PFSK-1 (cell line): ENCODE results near the gene SMAD4.

Experiments
- FOXP2 ChIP-seq: optimal IDR thresholded peaks from 2 replicates; pipeline ENCODE3; 2011; ENCODE audit warnings: borderline replicate concordance, control low read depth, inconsistent platforms; ENCODE audit not compliant: insufficient read depth; ENCODE audit errors: extremely low read length, extremely low read depth
- POLR2AphosphoS5 ChIP-seq: IDR thresholded peaks from 2 replicates; pipeline ENCODE4 v1.6.1; 2012; ENCODE audit warnings: low read depth, mild to moderate bottlenecking, control low read depth, low read length, moderate library complexity
- SIN3A ChIP-seq: IDR thresholded peaks from 2 replicates; pipeline ENCODE4 v1.6.1; 2012; ENCODE audit warnings: mild to moderate bottlenecking, low read length, moderate library complexity, borderline replicate concordance; ENCODE audit not compliant: insufficient read depth
- TAF1 ChIP-seq: IDR thresholded peaks from 2 replicates; pipeline ENCODE4 v1.6.1; 2012; ENCODE audit warnings: low read length, control low read depth, borderline replicate concordance; ENCODE audit not compliant: insufficient read depth
- TF ChIP-seq, protein P1 (sequence below), 2 experiments: IDR thresholded peaks; 2 replicates each; pipeline versions ENCODE4 v1.6.1 to v1.8.0; 2011 to 2012; ENCODE audit warnings: low read depth in 2 of 2, low read length in 2 of 2, control low read depth in 1 of 2, inconsistent platforms in 1 of 2, mild to moderate bottlenecking in 1 of 2, moderate library complexity in 1 of 2; ENCODE audit not compliant: insufficient read depth in 1 of 2

The SMAD4 gene

DNA sequence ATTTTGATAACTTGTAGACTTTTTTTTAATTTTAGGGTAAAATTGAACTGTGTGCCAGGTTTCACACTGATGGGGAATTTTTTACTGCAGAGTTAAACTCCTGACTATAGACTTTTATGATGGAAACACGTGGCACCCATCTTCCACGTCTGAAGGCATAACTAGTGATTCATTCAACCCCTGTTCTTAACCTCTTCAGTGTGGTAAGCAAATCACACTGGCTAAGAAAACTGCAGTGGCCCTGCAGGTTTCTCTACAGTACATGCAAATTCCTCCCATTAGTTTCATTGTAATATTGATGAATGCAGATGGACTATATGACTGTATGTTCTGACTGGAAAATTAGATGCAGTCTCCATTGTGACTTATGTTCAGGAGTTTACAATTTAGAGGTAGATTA, 47.2 kb downstream of the SMAD4 start:
- TF ChIP-seq SIN3A (no peak), TAF1 (no peak), FOXP2 (no peak), POLR2AphosphoS5 (no peak)
- TF ChIP-seq, protein P1, sequence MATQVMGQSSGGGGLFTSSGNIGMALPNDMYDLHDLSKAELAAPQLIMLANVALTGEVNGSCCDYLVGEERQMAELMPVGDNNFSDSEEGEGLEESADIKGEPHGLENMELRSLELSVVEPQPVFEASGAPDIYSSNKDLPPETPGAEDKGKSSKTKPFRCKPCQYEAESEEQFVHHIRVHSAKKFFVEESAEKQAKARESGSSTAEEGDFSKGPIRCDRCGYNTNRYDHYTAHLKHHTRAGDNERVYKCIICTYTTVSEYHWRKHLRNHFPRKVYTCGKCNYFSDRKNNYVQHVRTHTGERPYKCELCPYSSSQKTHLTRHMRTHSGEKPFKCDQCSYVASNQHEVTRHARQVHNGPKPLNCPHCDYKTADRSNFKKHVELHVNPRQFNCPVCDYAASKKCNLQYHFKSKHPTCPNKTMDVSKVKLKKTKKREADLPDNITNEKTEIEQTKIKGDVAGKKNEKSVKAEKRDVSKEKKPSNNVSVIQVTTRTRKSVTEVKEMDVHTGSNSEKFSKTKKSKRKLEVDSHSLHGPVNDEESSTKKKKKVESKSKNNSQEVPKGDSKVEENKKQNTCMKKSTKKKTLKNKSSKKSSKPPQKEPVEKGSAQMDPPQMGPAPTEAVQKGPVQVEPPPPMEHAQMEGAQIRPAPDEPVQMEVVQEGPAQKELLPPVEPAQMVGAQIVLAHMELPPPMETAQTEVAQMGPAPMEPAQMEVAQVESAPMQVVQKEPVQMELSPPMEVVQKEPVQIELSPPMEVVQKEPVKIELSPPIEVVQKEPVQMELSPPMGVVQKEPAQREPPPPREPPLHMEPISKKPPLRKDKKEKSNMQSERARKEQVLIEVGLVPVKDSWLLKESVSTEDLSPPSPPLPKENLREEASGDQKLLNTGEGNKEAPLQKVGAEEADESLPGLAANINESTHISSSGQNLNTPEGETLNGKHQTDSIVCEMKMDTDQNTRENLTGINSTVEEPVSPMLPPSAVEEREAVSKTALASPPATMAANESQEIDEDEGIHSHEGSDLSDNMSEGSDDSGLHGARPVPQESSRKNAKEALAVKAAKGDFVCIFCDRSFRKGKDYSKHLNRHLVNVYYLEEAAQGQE (IDR thresholded peaks at IDR 0.05; ENCODE audit: insufficient read depth in 1 of 2, low read depth in 2 of 2, low read length in 2 of 2), result no peak

DNA sequence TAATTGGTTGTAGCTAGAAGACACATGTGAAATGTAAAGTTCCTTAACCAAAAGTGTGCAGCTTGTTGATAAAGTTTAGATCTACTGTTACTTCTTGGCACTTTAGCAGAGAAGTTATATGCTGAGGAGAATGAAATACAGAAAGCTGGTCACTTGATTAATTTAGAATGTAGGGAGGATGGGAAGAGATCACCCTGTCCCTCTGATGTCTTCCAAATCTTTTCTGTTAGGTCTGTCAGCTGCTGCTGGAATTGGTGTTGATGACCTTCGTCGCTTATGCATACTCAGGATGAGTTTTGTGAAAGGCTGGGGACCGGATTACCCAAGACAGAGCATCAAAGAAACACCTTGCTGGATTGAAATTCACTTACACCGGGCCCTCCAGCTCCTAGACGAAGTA, 48.0 kb downstream of the SMAD4 start:
- TF ChIP-seq TAF1, result no peak
- no peak for TF ChIP-seq FOXP2
- TF ChIP-seq, protein P1 (IDR thresholded peaks at IDR 0.05; ENCODE audit: insufficient read depth in 1 of 2, low read depth in 2 of 2, low read length in 2 of 2), result no peak

DNA sequence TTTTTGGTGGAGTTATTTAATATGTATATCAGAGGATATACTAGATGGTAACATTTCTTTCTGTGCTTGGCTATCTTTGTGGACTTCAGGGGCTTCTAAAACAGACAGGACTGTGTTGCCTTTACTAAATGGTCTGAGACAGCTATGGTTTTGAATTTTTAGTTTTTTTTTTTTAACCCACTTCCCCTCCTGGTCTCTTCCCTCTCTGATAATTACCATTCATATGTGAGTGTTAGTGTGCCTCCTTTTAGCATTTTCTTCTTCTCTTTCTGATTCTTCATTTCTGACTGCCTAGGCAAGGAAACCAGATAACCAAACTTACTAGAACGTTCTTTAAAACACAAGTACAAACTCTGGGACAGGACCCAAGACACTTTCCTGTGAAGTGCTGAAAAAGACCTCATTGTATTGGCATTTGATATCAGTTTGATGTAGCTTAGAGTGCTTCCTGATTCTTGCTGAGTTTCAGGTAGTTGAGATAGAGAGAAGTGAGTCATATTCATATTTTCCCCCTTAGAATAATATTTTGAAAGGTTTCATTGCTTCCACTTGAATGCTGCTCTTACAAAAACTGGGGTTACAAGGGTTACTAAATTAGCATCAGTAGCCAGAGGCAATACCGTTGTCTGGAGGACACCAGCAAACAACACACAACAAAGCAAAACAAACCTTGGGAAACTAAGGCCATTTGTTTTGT, 52.7 kb downstream of the SMAD4 start:
- TF ChIP-seq, protein P1 (IDR thresholded peaks at IDR 0.05; ENCODE audit: insufficient read depth in 1 of 2, low read depth in 2 of 2, low read length in 2 of 2), result no peak
- no peak for TF ChIP-seq POLR2AphosphoS5
- TF ChIP-seq SIN3A, result no peak
- no peak for TF ChIP-seq FOXP2
- no peak for TF ChIP-seq TAF1

DNA sequence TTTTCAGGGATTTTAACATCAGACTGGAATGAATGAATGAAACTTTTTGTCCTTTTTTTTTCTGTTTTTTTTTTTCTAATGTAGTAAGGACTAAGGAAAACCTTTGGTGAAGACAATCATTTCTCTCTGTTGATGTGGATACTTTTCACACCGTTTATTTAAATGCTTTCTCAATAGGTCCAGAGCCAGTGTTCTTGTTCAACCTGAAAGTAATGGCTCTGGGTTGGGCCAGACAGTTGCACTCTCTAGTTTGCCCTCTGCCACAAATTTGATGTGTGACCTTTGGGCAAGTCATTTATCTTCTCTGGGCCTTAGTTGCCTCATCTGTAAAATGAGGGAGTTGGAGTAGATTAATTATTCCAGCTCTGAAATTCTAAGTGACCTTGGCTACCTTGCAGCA, 53.4 kb downstream of the SMAD4 start:
- TF ChIP-seq POLR2AphosphoS5 (no peak), SIN3A (no peak), FOXP2 (no peak), TAF1 (no peak)
- TF ChIP-seq, protein P1 (IDR thresholded peaks at IDR 0.05; ENCODE audit: insufficient read depth in 1 of 2, low read depth in 2 of 2, low read length in 2 of 2), result no peak

DNA sequence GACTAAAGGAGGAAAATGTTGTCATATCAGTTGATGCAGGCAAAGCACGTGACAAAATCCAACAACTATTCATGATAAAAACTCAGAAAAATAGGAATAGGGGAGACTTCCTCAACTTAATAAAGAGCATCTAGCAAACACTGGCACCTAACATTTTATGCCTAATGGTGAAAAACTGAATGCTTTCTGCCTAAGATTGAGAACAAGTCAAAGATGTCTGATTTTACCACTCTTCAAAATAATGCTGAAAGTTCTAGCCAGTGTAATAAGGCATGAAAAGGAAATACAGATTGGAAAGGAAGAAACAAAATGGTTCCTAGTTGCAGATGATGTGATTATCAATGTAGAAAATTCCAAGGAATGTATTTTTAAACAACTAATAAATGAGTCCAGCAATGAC, 58.4 kb downstream of the SMAD4 start:
- no peak for TF ChIP-seq TAF1
- no peak for TF ChIP-seq FOXP2
- TF ChIP-seq SIN3A, result no peak
- TF ChIP-seq POLR2AphosphoS5, result no peak
- TF ChIP-seq, protein P1 (IDR thresholded peaks at IDR 0.05; ENCODE audit: insufficient read depth in 1 of 2, low read depth in 2 of 2, low read length in 2 of 2), result no peak
